Loucy (cell line): ENCODE results near the gene DIABLO.

Source experiments
- H2AFZ ChIP-seq: fragments of 200-600 bp; sonication (generic); 2 replicates; pipeline ENCODE4 v1.6.0; 2016; ENCODE audit warnings: antibody characterized with exemption, mild to moderate bottlenecking, low read length, moderate library complexity
- H3F3A ChIP-seq: fragments of 200-600 bp; 2 replicates; pipeline ENCODE4 v1.6.0; 2016; ENCODE audit warnings: antibody characterized with exemption, low read depth, mild to moderate bottlenecking
- H3K27me3 ChIP-seq: fragments of 200-600 bp; sonication (generic); 2 replicates; pipeline ENCODE4 v1.6.1; 2014; ENCODE audit warnings: low read length, mild to moderate bottlenecking; ENCODE audit not compliant: insufficient read depth, poor library complexity, severe bottlenecking
- H3K36me3 ChIP-seq: fragments of 200-600 bp; sonication (generic); 2 replicates; pipeline ENCODE4 v1.6.1; 2016; ENCODE audit warnings: low read length; ENCODE audit not compliant: insufficient read depth
- H3K4me1 ChIP-seq: fragments of 200-600 bp; sonication (generic); 2 replicates; pipeline ENCODE4 v1.5.1; 2014; ENCODE audit warnings: low read length, mild to moderate bottlenecking; ENCODE audit not compliant: insufficient read depth, poor library complexity, severe bottlenecking
- H3K4me2 ChIP-seq: fragments of 200-600 bp; sonication (generic); 2 replicates; pipeline ENCODE4 v1.6.0; 2014; ENCODE audit warnings: antibody characterized with exemption, low read length, low read depth, mild to moderate bottlenecking; ENCODE audit not compliant: poor library complexity, severe bottlenecking
- H3K4me3 ChIP-seq: fragments of 200-600 bp; sonication (generic); 2 replicates; pipeline ENCODE4 v1.5.1; 2014; ENCODE audit warnings: low read length, mild to moderate bottlenecking, mixed read lengths; ENCODE audit not compliant: poor library complexity, severe bottlenecking
- H3K79me2 ChIP-seq: fragments of 200-600 bp; sonication (generic); 2 replicates; pipeline ENCODE4 v1.6.1; 2014; ENCODE audit warnings: low read length; ENCODE audit not compliant: insufficient read depth
- H3K9ac ChIP-seq: fragments of 200-600 bp; sonication (generic); 2 replicates; pipeline ENCODE4 v1.6.0; 2014; ENCODE audit warnings: mild to moderate bottlenecking, low read depth, low read length, moderate library complexity; ENCODE audit not compliant: poor library complexity, severe bottlenecking
- H3K9me2 ChIP-seq: fragments of 200-600 bp; sonication (generic); replicated peaks from 2 replicates; pipeline ENCODE4 v1.6.1; 2016; ENCODE audit warnings: low read depth, low read length, mixed read lengths
- H3K9me3 ChIP-seq: fragments of 200-600 bp; sonication (generic); 2 replicates; pipeline ENCODE4 v1.6.1; 2014; ENCODE audit warnings: mild to moderate bottlenecking, antibody characterized with exemption, low read length, low read depth; ENCODE audit not compliant: insufficient read depth
- H4K20me1 ChIP-seq: fragments of 200-600 bp; sonication (generic); 2 replicates; pipeline ENCODE4 v1.6.0; 2014; ENCODE audit warnings: antibody characterized with exemption, low read length, mild to moderate bottlenecking; ENCODE audit not compliant: insufficient read depth, poor library complexity, severe bottlenecking
- CTCF ChIP-seq: fragments of 200-600 bp; sonication (generic); conservative IDR thresholded peaks from 2 replicates; pipeline ENCODE4 v1.5.1; 2014; ENCODE audit warnings: mild to moderate bottlenecking, antibody characterized with exemption, low read length
- EZH2phosphoT487 ChIP-seq: fragments of 200-600 bp; IDR thresholded peaks from 2 replicates; pipeline ENCODE4 v1.6.1; 2018; ENCODE audit warnings: antibody characterized with exemption, mild to moderate bottlenecking, moderate library complexity, borderline replicate concordance

The DIABLO gene

GRCh38 chr12:122166422-122167349 is 59.2 kb downstream of the DIABLO start:
- no peaks in the 10 kb centered on the region for H3K4me1 ChIP-seq
- no peak overlapping the region for H3K9ac ChIP-seq
- TF ChIP-seq EZH2phosphoT487 = no peak
- no peak for TF ChIP-seq CTCF
- no peak overlapping the region for H3K4me3 ChIP-seq
- H3K9me3 ChIP-seq = no peaks in the 10 kb centered on the region
- no peaks in the 10 kb centered on the region for H3K27me3 ChIP-seq
- no peaks in the 10 kb centered on the region for H3K36me3 ChIP-seq
- H4K20me1 ChIP-seq = no peaks in the 10 kb centered on the region
- no peaks in the 10 kb centered on the region for H3F3A ChIP-seq
- no peak overlapping the region for H3K4me2 ChIP-seq
- no peaks in the 10 kb centered on the region for H3K9me2 ChIP-seq
- no peak overlapping the region for H2AFZ ChIP-seq
- no peaks in the 10 kb centered on the region for H3K79me2 ChIP-seq

- Histone ChIP-seq H3K9me2 (no peaks in the 10 kb centered on the region), H3K4me3 (no peak overlapping the region), H3K79me2 (no peaks in the 10 kb centered on the region), H3K9ac (no peak overlapping the region), H3K27me3 (no peaks in the 10 kb centered on the region), H3K36me3 (no peaks in the 10 kb centered on the region), H3K9me3 (no peaks in the 10 kb centered on the region), H3F3A (no peaks in the 10 kb centered on the region), H4K20me1 (no peaks in the 10 kb centered on the region), H2AFZ (no peak overlapping the region), H3K4me2 (no peak overlapping the region), H3K4me1 (no peaks in the 10 kb centered on the region)
- TF ChIP-seq CTCF = no peak
- no peak for TF ChIP-seq EZH2phosphoT487
Observed at GRCh38 chr12:122162976-122163375, 62.9 kb downstream of the DIABLO start.

DNA sequence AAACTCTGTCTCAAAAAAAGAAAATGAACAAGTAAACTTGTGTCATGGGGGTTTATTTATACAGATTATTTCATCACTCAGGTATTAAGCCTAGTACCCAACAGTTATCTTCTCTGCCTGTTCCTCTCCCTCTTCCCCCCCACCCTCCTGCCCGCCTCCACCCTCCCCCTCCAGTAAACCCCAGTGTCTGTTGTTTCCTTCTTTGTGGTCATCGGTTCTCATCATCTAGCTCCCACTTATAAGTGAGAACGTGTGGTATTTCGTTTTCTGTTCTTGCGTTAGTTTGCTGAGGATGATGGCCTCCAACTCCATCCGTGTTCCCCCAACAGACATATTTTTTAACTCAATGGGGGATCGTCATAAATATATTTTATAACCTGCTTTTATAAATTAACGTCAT is 64.2 kb downstream of the DIABLO start:
- H2AFZ ChIP-seq = no peak overlapping the region
- TF ChIP-seq EZH2phosphoT487 (no peak), CTCF (no peak)
- no peaks in the 10 kb centered on the region for H3K27me3 ChIP-seq
- H3F3A ChIP-seq = no peaks in the 10 kb centered on the region
- no peak overlapping the region for H3K4me2 ChIP-seq
- no peaks in the 10 kb centered on the region for H3K36me3 ChIP-seq
- no peak overlapping the region for H3K4me3 ChIP-seq
- H3K9me3 ChIP-seq = no peaks in the 10 kb centered on the region
- no peaks in the 10 kb centered on the region for H3K9me2 ChIP-seq
- no peaks in the 10 kb centered on the region for H3K79me2 ChIP-seq
- H3K4me1 ChIP-seq = no peaks in the 10 kb centered on the region
- no peaks in the 10 kb centered on the region for H4K20me1 ChIP-seq
- H3K9ac ChIP-seq = no peak overlapping the region
